ENCODE data around the gene COL2A1.

Gene COL2A1

GRCh38 chr12:47989666-47990065, 14.6 kb downstream of the COL2A1 start:
- no peak for DNase-seq

- no peak for DNase-seq
Measured at GRCh38 chr12:47989023-47989417, 15.3 kb downstream of the COL2A1 start.

GRCh38 chr12:47988073-47989022, 15.9 kb downstream of the COL2A1 start:
- no peak for DNase-seq

GRCh38 chr12:47987411-47988072, 16.7 kb downstream of the COL2A1 start:
- DNase-seq, result no peak

- no peak for DNase-seq
Measured at GRCh38 chr12:47986832-47987231, 17.4 kb downstream of the COL2A1 start.

- no peak for DNase-seq
Measured at GRCh38 chr12:47986291-47986660, 18.0 kb downstream of the COL2A1 start.

GRCh38 chr12:47985596-47986290, 18.5 kb downstream of the COL2A1 start:
- no peak for DNase-seq

- no peak for DNase-seq
Measured at GRCh38 chr12:47984331-47984801, 19.9 kb downstream of the COL2A1 start.

- DNase-seq, result no peak
Measured at GRCh38 chr12:47983541-47984115, 20.6 kb downstream of the COL2A1 start.

- DNase-seq, result no peak
Measured at GRCh38 chr12:47982770-47983169, 21.5 kb downstream of the COL2A1 start.

- DNase-seq, result no peak
Measured at GRCh38 chr12:47982311-47982710, 22.0 kb downstream of the COL2A1 start.

GRCh38 chr12:47981496-47982260, 22.6 kb downstream of the COL2A1 start:
- DNase-seq, result no peak

- DNase-seq, result no peak
Measured at GRCh38 chr12:47980779-47981495, 23.3 kb downstream of the COL2A1 start.

- DNase-seq, result no peak
Measured at GRCh38 chr12:47980197-47980596, 24.1 kb downstream of the COL2A1 start.

GRCh38 chr12:47979686-47980085, 24.6 kb downstream of the COL2A1 start:
- no peak for DNase-seq

- no peak for DNase-seq
Measured at GRCh38 chr12:47979166-47979565, 25.1 kb downstream of the COL2A1 start.

- DNase-seq, result no peak
Measured at GRCh38 chr12:47978598-47978873, 25.7 kb downstream of the COL2A1 start.

- no peak for DNase-seq
Measured at GRCh38 chr12:47977772-47978597, 26.3 kb downstream of the COL2A1 start.

GRCh38 chr12:47977046-47977771, 27.1 kb downstream of the COL2A1 start:
- no peak for DNase-seq

GRCh38 chr12:47975816-47976215, 28.5 kb downstream of the COL2A1 start:
- no peak for DNase-seq

Measured in suppressor macrophage (primary cell).